Stimulated activated naive B cell treated with anti-CD40 and anti-IgM and Interleukin-4, amounts not matched to agents 10 μg/mL and 1 μg/mL and 100 μg/mL, for 72 hours (primary cell): ENCODE data around the gene NAP1L3.

Source experiments
- ATAC-seq, 2 donors: fragments of 150-1000 bp; cut with Tn5 transposase; replicated peaks; 2 replicates each; pipeline ENCODE4 v1.10.0; 2021; ENCODE audit warnings: moderate library complexity in 1 of 2
- DNase-seq: peaks from one replicate; pipeline ENCODE4 v3.0.0; 2021
- H3K27ac Mint-ChIP-seq: one replicate; pipeline ENCODE4 v1.8.0; 2022; ENCODE audit warnings: mild to moderate bottlenecking, mixed read lengths
- H3K27me3 Mint-ChIP-seq, 2 donors: one replicate each; pipeline ENCODE4 v1.8.0; 2022; ENCODE audit warnings: mixed read lengths in 2 of 2
- H3K36me3 Mint-ChIP-seq, 2 donors: one replicate each; pipeline ENCODE4 v1.8.0; 2022; ENCODE audit warnings: mixed read lengths in 2 of 2, mild to moderate bottlenecking in 1 of 2
- H3K4me1 Mint-ChIP-seq, 2 donors: one replicate each; pipeline ENCODE4 v1.8.0; 2022; ENCODE audit warnings: mixed read lengths in 2 of 2, mild to moderate bottlenecking in 1 of 2
- H3K4me3 Mint-ChIP-seq, 2 donors: one replicate each; pipeline ENCODE4 v1.8.0; 2022; ENCODE audit warnings: mild to moderate bottlenecking in 2 of 2, mixed read lengths in 2 of 2, moderate library complexity in 1 of 2
- H3K9me3 Mint-ChIP-seq, 2 donors: one replicate each; pipeline ENCODE4 v1.8.0; 2022; ENCODE audit warnings: mixed read lengths in 2 of 2, mild to moderate bottlenecking in 1 of 2

The NAP1L3 gene, protein sequence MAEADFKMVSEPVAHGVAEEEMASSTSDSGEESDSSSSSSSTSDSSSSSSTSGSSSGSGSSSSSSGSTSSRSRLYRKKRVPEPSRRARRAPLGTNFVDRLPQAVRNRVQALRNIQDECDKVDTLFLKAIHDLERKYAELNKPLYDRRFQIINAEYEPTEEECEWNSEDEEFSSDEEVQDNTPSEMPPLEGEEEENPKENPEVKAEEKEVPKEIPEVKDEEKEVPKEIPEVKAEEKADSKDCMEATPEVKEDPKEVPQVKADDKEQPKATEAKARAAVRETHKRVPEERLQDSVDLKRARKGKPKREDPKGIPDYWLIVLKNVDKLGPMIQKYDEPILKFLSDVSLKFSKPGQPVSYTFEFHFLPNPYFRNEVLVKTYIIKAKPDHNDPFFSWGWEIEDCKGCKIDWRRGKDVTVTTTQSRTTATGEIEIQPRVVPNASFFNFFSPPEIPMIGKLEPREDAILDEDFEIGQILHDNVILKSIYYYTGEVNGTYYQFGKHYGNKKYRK

DNA sequence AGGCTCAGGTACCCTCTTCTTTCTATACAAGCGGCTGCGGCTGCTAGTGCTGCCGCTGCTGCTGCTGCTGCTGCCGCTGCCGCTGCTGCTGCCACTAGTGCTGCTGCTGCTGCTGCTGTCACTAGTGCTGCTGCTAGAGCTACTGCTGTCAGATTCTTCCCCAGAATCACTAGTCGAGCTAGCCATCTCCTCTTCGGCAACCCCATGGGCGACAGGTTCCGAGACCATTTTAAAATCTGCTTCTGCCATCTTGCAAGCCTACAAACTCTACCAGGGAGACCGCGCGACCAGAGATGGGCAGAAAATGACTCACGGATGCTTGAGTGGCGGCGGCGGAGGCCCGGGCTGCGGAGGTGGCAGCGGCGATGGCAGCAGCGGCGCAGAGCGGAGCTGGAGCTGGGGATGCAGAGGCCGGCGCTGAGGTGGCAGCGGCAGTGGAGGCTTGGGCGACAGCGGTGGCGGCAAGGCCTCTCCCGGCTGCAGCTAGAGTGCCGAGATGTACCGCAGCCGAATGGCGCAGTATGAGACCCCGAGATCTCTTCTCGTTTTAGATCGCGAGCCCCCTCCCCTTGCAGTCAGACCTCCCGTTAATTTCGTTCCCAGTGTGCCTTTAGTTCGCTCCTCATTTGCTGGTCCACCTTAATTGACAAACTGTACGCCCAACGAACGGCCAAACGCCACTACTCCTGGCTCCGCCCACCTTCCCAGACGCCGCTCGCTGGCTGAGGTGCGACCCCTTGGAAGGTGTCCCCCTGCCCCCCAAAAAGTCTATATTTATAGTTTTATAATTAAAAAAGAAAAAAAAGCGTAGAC lies at the start of gene NAP1L3:
Gene NAP1L3 (minus strand): TSS at position 523 of the 813 bp plus-strand sequence. CDS start 274 bp downstream, at position 249.
- peak within 1 kb of the TSS; percentile 79 to 83 for H3K4me3 Mint-ChIP-seq
- peak within 1 kb of the TSS; percentile 22 for H3K27ac Mint-ChIP-seq
- ATAC-seq: peak; percentile 81 to 87
- peaks cover 14 to 19% of the 10 kb centered on the region in 2 donors for H3K27me3 Mint-ChIP-seq
- H3K9me3 Mint-ChIP-seq: no peaks in the 10 kb centered on the region
- H3K4me1 Mint-ChIP-seq: peaks cover 4 to 10% of the 10 kb centered on the region in 2 donors
- no peaks in the 10 kb centered on the region for H3K36me3 Mint-ChIP-seq
- peak; percentile 18 for DNase-seq

- no peak overlapping the region for H3K4me3 Mint-ChIP-seq
- H3K27ac Mint-ChIP-seq: no peak overlapping the region
- no peaks in the 10 kb centered on the region for H3K4me1 Mint-ChIP-seq
- DNase-seq (no peak), ATAC-seq (no peak)
- H3K9me3 Mint-ChIP-seq: peaks cover 4 to 10% of the 10 kb centered on the region in 2 donors
- H3K36me3 Mint-ChIP-seq: no peaks in the 10 kb centered on the region
- H3K27me3 Mint-ChIP-seq: no peaks in the 10 kb centered on the region
These were observed 37.7 kb upstream of the NAP1L3 start for GRCh38 chrX:93711076-93711475.

DNA sequence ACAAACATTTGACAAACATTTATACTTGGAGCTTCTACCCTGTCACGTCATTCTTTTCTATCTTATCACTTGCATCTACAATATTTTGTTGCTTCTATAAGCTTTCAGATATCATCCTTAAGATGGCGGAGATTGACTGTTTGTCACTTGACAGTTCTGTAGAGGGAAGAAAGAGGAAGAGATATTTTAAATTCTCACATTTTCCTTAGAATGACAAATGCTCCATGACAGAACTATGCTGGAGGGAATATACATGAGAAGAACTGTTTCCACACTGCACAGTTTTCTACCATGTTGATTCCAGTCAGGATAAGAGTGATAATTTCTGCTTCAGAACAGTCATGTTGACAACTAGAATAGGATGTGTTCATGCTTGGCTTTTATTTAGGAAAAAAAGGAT lies 30.3 kb upstream of the NAP1L3 start:
- no peak overlapping the region for H3K27ac Mint-ChIP-seq
- no peaks in the 10 kb centered on the region for H3K4me1 Mint-ChIP-seq
- H3K36me3 Mint-ChIP-seq: no peaks in the 10 kb centered on the region
- H3K27me3 Mint-ChIP-seq: no peaks in the 10 kb centered on the region
- no peak overlapping the region for H3K4me3 Mint-ChIP-seq
- no peak for DNase-seq
- peaks cover 4% of the 10 kb centered on the region in 2 donors for H3K9me3 Mint-ChIP-seq
- ATAC-seq: no peak

DNA sequence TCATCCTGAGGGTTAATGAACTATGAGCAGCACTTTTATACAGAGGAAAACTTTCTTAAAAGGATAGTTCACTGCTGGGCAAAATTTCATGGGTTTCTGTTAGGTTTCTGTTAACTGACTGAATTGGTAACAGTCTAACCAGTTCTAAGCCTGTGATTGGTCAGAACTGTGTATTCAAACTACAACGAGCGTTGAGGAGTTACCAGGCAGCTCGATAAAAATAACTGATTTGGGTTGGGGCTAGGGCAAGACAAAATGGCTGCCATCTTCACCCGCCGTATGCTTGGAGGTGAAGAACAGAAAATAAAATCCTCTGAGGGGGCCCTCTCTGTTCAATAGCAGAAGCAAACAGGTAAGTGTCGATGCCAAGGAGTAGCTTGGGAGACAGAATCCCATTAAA lies 22.6 kb upstream of the NAP1L3 start:
- H3K27me3 Mint-ChIP-seq: no peaks in the 10 kb centered on the region
- no peak overlapping the region for H3K27ac Mint-ChIP-seq
- ATAC-seq (no peak), DNase-seq (no peak)
- no peaks in the 10 kb centered on the region for H3K36me3 Mint-ChIP-seq
- H3K4me1 Mint-ChIP-seq: no peaks in the 10 kb centered on the region
- H3K9me3 Mint-ChIP-seq: peaks cover 0 to 1% of the 10 kb centered on the region in 2 donors
- H3K4me3 Mint-ChIP-seq: no peak overlapping the region

DNA sequence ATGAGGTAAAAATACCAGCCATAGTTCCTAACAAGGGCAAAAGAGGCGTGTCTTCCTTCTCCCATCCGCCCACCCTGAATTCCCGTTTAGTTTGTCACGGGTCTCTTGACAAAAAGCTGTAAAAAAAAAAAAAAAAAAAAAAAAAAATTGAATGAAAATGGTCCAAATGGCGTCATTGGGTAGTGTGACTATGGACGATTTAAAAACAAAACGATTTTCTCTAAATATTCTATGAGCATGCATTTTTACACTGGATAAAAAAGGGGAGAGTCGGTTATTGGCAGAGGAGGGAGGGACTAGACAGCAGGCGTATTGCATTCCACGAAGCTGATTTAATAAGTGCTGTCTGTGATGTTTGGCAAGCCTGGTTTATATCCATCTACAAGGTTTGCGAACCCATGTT lies 492 bp upstream of the NAP1L3 start, which contains the start of gene FAM133A:
Gene FAM133A (plus strand): TSS at position 338 of the 403 bp plus-strand sequence. CDS start 35,214 bp downstream, outside the sequence.
- H3K36me3 Mint-ChIP-seq: no peaks in the 10 kb centered on the region
- DNase-seq (no peak), ATAC-seq (no peak)
- H3K27me3 Mint-ChIP-seq: peaks cover 14 to 19% of the 10 kb centered on the region in 2 donors
- peak within 1 kb of the TSS; percentile 22 for H3K27ac Mint-ChIP-seq
- H3K9me3 Mint-ChIP-seq: no peaks in the 10 kb centered on the region
- H3K4me3 Mint-ChIP-seq: peak within 1 kb of the TSS; percentile 79 to 83
- peaks cover 4 to 10% of the 10 kb centered on the region in 2 donors for H3K4me1 Mint-ChIP-seq

DNA sequence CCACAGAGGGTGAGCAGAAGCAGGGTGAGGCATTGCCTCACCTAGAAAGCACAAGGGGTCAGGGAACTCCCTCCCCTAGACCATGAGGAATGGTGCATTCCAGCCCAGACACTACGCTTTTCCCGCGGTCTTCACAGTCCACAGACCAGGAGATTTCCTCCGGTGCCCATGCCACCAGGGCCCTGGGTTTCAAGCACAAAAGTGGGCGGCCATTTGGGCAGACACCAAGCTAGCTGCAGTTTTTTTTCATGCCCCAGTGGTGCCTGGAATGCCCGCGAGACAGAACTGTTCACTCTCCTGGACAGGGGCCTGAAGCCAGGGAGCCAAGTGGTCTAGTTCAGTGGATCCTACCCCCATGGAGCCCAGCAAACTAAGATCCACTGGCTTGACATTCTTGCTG lies 12.8 kb downstream of the NAP1L3 start:
- Mint-ChIP-seq H3K36me3 (no peaks in the 10 kb centered on the region), H3K9me3 (peaks cover 3 to 7% of the 10 kb centered on the region in 2 donors), H3K27me3 (no peaks in the 10 kb centered on the region), H3K4me1 (no peaks in the 10 kb centered on the region), H3K27ac (no peak overlapping the region), H3K4me3 (no peak overlapping the region)
- ATAC-seq: no peak
- no peak for DNase-seq

DNA sequence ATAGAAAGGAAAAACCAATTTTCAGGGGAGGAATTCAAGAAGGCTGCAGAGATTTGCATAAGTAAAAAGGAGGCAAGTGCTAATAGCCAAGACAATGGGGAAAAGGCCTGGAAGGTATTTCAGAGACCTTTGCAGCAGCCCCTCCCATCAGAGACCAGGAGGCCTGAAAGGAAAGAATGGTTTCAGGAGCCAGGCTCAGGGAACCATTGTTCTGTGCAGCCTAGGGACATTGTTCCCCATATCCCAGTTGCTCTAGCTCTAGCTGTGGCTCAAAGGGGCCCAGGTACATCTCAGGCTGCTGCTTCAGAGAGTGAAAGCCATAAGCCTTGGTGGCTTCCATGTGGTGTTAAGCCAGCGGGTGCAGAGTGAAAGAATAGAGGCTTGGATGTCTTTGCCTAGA lies 24.0 kb downstream of the NAP1L3 start:
- no peaks in the 10 kb centered on the region for H3K27me3 Mint-ChIP-seq

GRCh38 chrX:93637591-93637990 lies 35.8 kb downstream of the NAP1L3 start:
- H3K4me1 Mint-ChIP-seq: no peaks in the 10 kb centered on the region
- H3K27me3 Mint-ChIP-seq: no peaks in the 10 kb centered on the region
- no peak overlapping the region for H3K27ac Mint-ChIP-seq
- H3K4me3 Mint-ChIP-seq: no peak overlapping the region
- DNase-seq (no peak), ATAC-seq (no peak)
- peaks cover 3% of the 10 kb centered on the region in 2 donors for H3K9me3 Mint-ChIP-seq
- H3K36me3 Mint-ChIP-seq: no peaks in the 10 kb centered on the region

More for the DNA sequence above, 24.0 kb downstream of the NAP1L3 start:
- DNase-seq (no peak), ATAC-seq (no peak)
- Mint-ChIP-seq H3K36me3 (no peaks in the 10 kb centered on the region), H3K4me1 (no peaks in the 10 kb centered on the region), H3K4me3 (no peak overlapping the region), H3K27ac (no peak overlapping the region), H3K9me3 (peaks cover 2 to 7% of the 10 kb centered on the region in 2 donors)
